Activated CD8-positive, alpha-beta T cell treated with anti-CD3 and anti-CD28 coated beads, Interleukin-2, amount 10 ng/mL, durations not matched to agents 7 days and 5 days (primary cell): ENCODE measurements around the gene YPEL1. TPM values are rescaled to one million over a fixed set of nuclear protein-coding genes. Genes with fewer than 3 reads are reported as not detected.

ENCODE experiments used
- ATAC-seq: fragments of 150-1000 bp; cut with Tn5 transposase; one replicate; pipeline ENCODE4 v1.10.0; 2021; ENCODE audit warnings: moderate library complexity
- CTCF ChIA-PET: fragments of 350-600 bp; sonication (Branson Sonifier 250); formaldehyde crosslinking; loops from one replicate; lab custom pipeline; 2021; ENCODE audit warnings: antibody characterized with exemption; lab: Charles Lee
- POLR2A ChIA-PET: fragments of 350-600 bp; sonication (Branson Sonifier 250); formaldehyde crosslinking; loops from one replicate; lab custom pipeline; 2021; ENCODE audit warnings: antibody characterized with exemption; lab: Charles Lee
- DNase-seq: peaks from one replicate; pipeline ENCODE4 v3.0.0-alpha.2; 2020
- H3K27ac Mint-ChIP-seq: one replicate; pipeline ENCODE4 v1.8.0; 2021; ENCODE audit warnings: mild to moderate bottlenecking, mixed read lengths
- H3K27me3 Mint-ChIP-seq: one replicate; pipeline ENCODE4 v1.8.0; 2021; ENCODE audit warnings: low read depth, mixed read lengths
- H3K36me3 Mint-ChIP-seq: one replicate; pipeline ENCODE4 v1.8.0; 2021; ENCODE audit warnings: low read depth, mixed read lengths
- H3K4me1 Mint-ChIP-seq: one replicate; pipeline ENCODE4 v1.8.0; 2021; ENCODE audit warnings: low read depth, mixed read lengths
- H3K4me3 Mint-ChIP-seq: one replicate; pipeline ENCODE4 v1.8.0; 2021; ENCODE audit warnings: mild to moderate bottlenecking, mixed read lengths
- H3K9me3 Mint-ChIP-seq: one replicate; pipeline ENCODE4 v1.8.0; 2022; ENCODE audit warnings: mixed read lengths; ENCODE audit not compliant: insufficient read depth
- total RNA-seq, 2 experiments: library from RNA; stranded (reverse); gene quantifications; one replicate each; pipeline ENCODE4 v1.2.3, GENCODE V29; 2021

Gene YPEL1
- total RNA-seq, 2 experiments from 2014 or later = 6.3 to 8.8 TPM

GRCh38 chr22:21762712-21763581 lies 27.4 kb upstream of the YPEL1 start:
- POLR2A ChIA-PET = interaction anchor here (0.7 to 1.4 kb wide), 3 partner anchors 27 to 104 kb away, joined by 3 to 6 read pairs (median 4); partner anchors contain the start of genes MAPK1 and YPEL1
- peak; percentile 10 for ATAC-seq
- peak; percentile 47 for DNase-seq
- no peak overlapping the region for H3K4me3 Mint-ChIP-seq
- H3K27ac Mint-ChIP-seq = peak overlapping the region; percentile 79
- H3K27me3 Mint-ChIP-seq = no peaks in the 10 kb centered on the region
- peaks cover 79% of the 10 kb centered on the region for H3K36me3 Mint-ChIP-seq
- no peaks in the 10 kb centered on the region for H3K9me3 Mint-ChIP-seq
- H3K4me1 Mint-ChIP-seq = peaks cover 74% of the 10 kb centered on the region
- CTCF ChIA-PET = interaction anchor here (0.7 to 1.4 kb wide), 6 partner anchors 9 to 177 kb away, joined by 3 to 8 read pairs (median 4); no protein-coding TSS in a partner anchor

- Mint-ChIP-seq H3K27ac (peak overlapping the region; percentile 79), H3K4me3 (no peak overlapping the region), H3K27me3 (no peaks in the 10 kb centered on the region), H3K9me3 (no peaks in the 10 kb centered on the region), H3K4me1 (peaks cover 67% of the 10 kb centered on the region), H3K36me3 (peaks cover 75% of the 10 kb centered on the region)
- DNase-seq = no peak
- no peak for ATAC-seq
- ChIA-PET CTCF (interaction anchor here (0.7 to 1.4 kb wide), 10 partner anchors 9 to 210 kb away, joined by 3 to 8 read pairs (median 3); partner anchors contain the start of gene PPM1F), POLR2A (interaction anchor here (0.7 to 1.4 kb wide), 3 partner anchors 27 to 105 kb away, joined by 3 to 6 read pairs (median 4); partner anchors contain the start of genes MAPK1 and YPEL1)
Measured at GRCh38 chr22:21761994-21762680, 26.5 kb upstream of the YPEL1 start.

GRCh38 chr22:21761086-21761485 lies 25.5 kb upstream of the YPEL1 start:
- no peak for DNase-seq
- no peak overlapping the region for H3K4me3 Mint-ChIP-seq
- ATAC-seq = no peak
- H3K4me1 Mint-ChIP-seq = peaks cover 56% of the 10 kb centered on the region
- H3K27ac Mint-ChIP-seq = no peak overlapping the region
- H3K27me3 Mint-ChIP-seq = no peaks in the 10 kb centered on the region
- ChIA-PET CTCF (interaction anchor here (1.0 to 1.4 kb wide), 6 partner anchors 10 to 211 kb away, joined by 3 to 5 read pairs (median 4); partner anchors contain the start of gene PPM1F), POLR2A (interaction anchor here (0.6 kb wide), 1 partner anchor 10 kb away, joined by 3 read pairs; no protein-coding TSS in a partner anchor)
- no peaks in the 10 kb centered on the region for H3K9me3 Mint-ChIP-seq
- H3K36me3 Mint-ChIP-seq = peaks cover 71% of the 10 kb centered on the region

GRCh38 chr22:21760640-21761039 lies 25.0 kb upstream of the YPEL1 start:
- H3K27ac Mint-ChIP-seq = no peak overlapping the region

GRCh38 chr22:21759646-21760376 lies 24.2 kb upstream of the YPEL1 start:
- Mint-ChIP-seq H3K27ac (no peak overlapping the region), H3K4me1 (peaks cover 44% of the 10 kb centered on the region), H3K4me3 (no peak overlapping the region), H3K9me3 (no peaks in the 10 kb centered on the region), H3K36me3 (peaks cover 59% of the 10 kb centered on the region), H3K27me3 (no peaks in the 10 kb centered on the region)
- ChIA-PET POLR2A (no interaction called here), CTCF (no interaction called here)
- ATAC-seq (no peak), DNase-seq (no peak)

More at GRCh38 chr22:21760640-21761039, 25.0 kb upstream of the YPEL1 start:
- H3K9me3 Mint-ChIP-seq = no peaks in the 10 kb centered on the region
- no peak for ATAC-seq
- ChIA-PET POLR2A (interaction anchor here (0.6 kb wide), 1 partner anchor 11 kb away, joined by 3 read pairs; no protein-coding TSS in a partner anchor), CTCF (interaction anchor here (1.0 to 1.4 kb wide), 3 partner anchors 10 to 178 kb away, joined by 3 to 5 read pairs (median 4); no protein-coding TSS in a partner anchor)
- no peak for DNase-seq
- no peak overlapping the region for H3K4me3 Mint-ChIP-seq
- H3K36me3 Mint-ChIP-seq = peaks cover 67% of the 10 kb centered on the region
- peaks cover 52% of the 10 kb centered on the region for H3K4me1 Mint-ChIP-seq
- H3K27me3 Mint-ChIP-seq = no peaks in the 10 kb centered on the region

GRCh38 chr22:21759093-21759492 lies 23.5 kb upstream of the YPEL1 start:
- POLR2A ChIA-PET = no interaction called here
- no peak overlapping the region for H3K27ac Mint-ChIP-seq

GRCh38 chr22:21758091-21758864 lies 22.7 kb upstream of the YPEL1 start:
- Mint-ChIP-seq H3K27me3 (no peaks in the 10 kb centered on the region), H3K36me3 (peaks cover 54% of the 10 kb centered on the region), H3K4me1 (peaks cover 28% of the 10 kb centered on the region), H3K4me3 (no peak overlapping the region), H3K27ac (no peak overlapping the region), H3K9me3 (no peaks in the 10 kb centered on the region)
- no peak for ATAC-seq
- POLR2A ChIA-PET = interaction anchor here (0.6 kb wide), 1 partner anchor 31 kb away, joined by 3 read pairs; no protein-coding TSS in a partner anchor
- CTCF ChIA-PET = interaction anchor here (0.9 kb wide), 1 partner anchor 92 kb away, joined by 3 read pairs; no protein-coding TSS in a partner anchor
- DNase-seq = no peak

More at GRCh38 chr22:21759093-21759492, 23.5 kb upstream of the YPEL1 start:
- Mint-ChIP-seq H3K9me3 (no peaks in the 10 kb centered on the region), H3K4me3 (no peak overlapping the region), H3K4me1 (peaks cover 36% of the 10 kb centered on the region), H3K27me3 (no peaks in the 10 kb centered on the region), H3K36me3 (peaks cover 57% of the 10 kb centered on the region)
- CTCF ChIA-PET = no interaction called here
- no peak for ATAC-seq
- no peak for DNase-seq

GRCh38 chr22:21755851-21756284 lies 20.3 kb upstream of the YPEL1 start:
- Mint-ChIP-seq H3K27me3 (no peaks in the 10 kb centered on the region), H3K4me1 (peaks cover 6% of the 10 kb centered on the region), H3K27ac (peak overlapping the region; percentile 37), H3K4me3 (no peak overlapping the region), H3K36me3 (peaks cover 36% of the 10 kb centered on the region), H3K9me3 (no peaks in the 10 kb centered on the region)
- ATAC-seq (no peak), DNase-seq (no peak)
- ChIA-PET POLR2A (no interaction called here), CTCF (no interaction called here)

GRCh38 chr22:21754523-21754922 lies 18.9 kb upstream of the YPEL1 start:
- POLR2A ChIA-PET = no interaction called here
- no peak for ATAC-seq
- Mint-ChIP-seq H3K27ac (no peak overlapping the region), H3K9me3 (no peaks in the 10 kb centered on the region), H3K4me1 (no peaks in the 10 kb centered on the region), H3K4me3 (no peak overlapping the region), H3K27me3 (no peaks in the 10 kb centered on the region), H3K36me3 (peaks cover 28% of the 10 kb centered on the region)
- CTCF ChIA-PET = no interaction called here
- DNase-seq = no peak

- H3K36me3 Mint-ChIP-seq = peaks cover 22% of the 10 kb centered on the region
Measured at GRCh38 chr22:21753374-21754111, 17.9 kb upstream of the YPEL1 start.

More at GRCh38 chr22:21753374-21754111, 17.9 kb upstream of the YPEL1 start:
- H3K27me3 Mint-ChIP-seq = no peaks in the 10 kb centered on the region
- no peak for ATAC-seq
- no peak overlapping the region for H3K4me3 Mint-ChIP-seq
- no peaks in the 10 kb centered on the region for H3K4me1 Mint-ChIP-seq
- ChIA-PET CTCF (no interaction called here), POLR2A (interaction anchor here (0.6 kb wide), 1 partner anchor 71 kb away, joined by 6 read pairs; no protein-coding TSS in a partner anchor)
- H3K9me3 Mint-ChIP-seq = no peaks in the 10 kb centered on the region
- DNase-seq = no peak
- H3K27ac Mint-ChIP-seq = no peak overlapping the region
